ENCODE measurements around the gene NUB1.

NUB1 gene

DNA sequence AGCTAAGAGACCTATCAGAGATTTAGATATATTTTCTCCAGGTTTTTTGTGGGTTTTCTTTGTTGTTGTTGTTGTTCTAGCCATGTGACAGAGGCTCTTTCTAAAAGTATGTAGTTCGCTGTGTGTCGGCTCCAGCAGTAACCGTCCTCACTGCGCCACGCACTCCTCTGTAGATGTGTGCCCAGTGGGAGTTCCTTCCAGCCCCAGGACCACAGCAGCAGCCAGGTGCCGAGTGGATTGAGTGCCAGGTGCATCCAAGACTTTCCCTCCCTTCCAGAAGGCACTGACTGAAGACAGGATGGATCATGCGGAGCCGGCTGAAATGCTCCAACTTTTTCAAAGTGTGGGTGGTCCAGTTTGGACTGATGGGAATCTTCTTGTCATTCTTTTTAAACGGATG, 36.4 kb downstream of the NUB1 start:
- DNase-seq: no peak

DNA sequence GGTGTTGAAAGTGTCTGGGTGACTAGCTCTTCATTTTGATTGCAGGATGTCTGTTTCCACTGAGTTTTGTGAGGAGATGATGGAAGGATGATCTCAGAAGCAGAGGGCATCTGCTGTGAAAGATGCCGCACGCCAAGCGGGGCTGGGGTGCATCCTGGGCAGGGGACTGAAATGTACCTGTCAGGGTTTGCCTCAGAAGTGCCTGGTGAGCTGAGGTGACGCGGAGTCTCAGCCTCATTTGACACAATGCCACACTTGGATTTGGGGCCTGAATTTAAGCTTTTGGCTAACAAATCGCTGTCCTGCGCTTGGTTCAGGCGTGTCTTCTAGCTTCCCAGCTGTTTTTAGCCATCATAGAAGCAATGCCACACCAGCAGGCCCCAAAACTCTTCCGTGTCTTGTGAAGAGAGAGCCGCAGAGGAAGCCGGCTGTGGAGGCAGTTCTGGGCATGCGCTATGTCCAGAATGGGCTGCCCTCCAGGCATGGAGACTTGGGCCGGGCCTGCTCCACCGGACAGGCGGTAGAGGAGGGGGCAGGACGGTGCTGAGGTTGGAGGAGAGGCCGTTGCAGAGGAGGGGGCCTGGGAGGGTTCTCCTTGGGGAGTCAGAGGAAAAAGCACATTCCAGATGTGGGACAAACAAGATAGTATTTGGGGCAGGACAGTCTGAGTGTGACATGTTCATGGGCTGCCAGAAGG, 37.0 kb downstream of the NUB1 start:
- no peak for DNase-seq

DNA sequence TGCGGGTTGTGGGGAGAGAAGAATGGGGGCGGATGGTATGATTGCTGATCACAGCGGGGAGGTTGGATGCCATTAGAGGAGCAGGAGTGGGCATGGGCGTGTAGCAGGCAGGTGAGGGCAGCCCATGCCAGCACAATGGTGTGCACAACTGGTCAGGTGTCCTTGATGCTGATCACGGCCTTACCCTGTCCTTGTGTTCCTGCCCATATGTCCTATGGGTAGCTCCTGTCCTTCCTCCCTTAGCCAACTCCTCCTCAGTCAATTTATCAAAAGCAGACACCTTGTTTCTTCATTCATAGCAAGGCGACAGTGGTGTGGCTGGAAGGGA, 37.5 kb downstream of the NUB1 start:
- no peak for DNase-seq

DNA sequence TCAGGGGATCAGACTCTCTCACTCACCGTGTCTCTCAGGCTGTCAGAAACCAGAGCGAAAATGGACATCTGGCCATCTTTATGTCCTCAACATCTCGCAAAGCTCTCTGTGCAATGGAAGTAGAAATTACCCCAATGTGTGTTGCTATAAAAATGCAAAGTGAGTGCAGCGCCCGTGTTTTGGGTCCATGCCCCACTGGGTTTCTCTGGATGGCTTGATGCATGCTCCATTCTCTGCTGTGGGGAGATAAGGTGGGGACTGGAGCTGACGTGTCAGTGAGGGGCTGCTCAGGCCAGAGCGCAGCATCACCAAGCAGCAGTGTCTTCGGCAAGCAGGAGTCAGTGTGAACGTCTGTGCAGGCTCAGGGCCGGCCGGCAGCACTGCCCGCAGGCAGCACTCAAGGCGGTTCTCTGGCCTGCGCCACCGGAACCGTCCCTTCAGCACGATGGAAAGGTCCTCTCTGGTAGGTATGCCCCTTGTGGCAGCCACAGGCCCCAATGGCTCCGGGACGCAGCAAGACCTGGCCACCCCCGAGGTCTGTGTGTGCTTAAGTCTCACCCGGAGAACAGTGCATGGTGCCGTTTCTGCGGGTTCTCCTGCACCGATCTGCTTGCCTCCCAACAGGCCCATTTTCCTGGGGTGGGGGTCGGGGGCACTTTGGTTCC, 38.1 kb downstream of the NUB1 start:
- DNase-seq: no peak

DNA sequence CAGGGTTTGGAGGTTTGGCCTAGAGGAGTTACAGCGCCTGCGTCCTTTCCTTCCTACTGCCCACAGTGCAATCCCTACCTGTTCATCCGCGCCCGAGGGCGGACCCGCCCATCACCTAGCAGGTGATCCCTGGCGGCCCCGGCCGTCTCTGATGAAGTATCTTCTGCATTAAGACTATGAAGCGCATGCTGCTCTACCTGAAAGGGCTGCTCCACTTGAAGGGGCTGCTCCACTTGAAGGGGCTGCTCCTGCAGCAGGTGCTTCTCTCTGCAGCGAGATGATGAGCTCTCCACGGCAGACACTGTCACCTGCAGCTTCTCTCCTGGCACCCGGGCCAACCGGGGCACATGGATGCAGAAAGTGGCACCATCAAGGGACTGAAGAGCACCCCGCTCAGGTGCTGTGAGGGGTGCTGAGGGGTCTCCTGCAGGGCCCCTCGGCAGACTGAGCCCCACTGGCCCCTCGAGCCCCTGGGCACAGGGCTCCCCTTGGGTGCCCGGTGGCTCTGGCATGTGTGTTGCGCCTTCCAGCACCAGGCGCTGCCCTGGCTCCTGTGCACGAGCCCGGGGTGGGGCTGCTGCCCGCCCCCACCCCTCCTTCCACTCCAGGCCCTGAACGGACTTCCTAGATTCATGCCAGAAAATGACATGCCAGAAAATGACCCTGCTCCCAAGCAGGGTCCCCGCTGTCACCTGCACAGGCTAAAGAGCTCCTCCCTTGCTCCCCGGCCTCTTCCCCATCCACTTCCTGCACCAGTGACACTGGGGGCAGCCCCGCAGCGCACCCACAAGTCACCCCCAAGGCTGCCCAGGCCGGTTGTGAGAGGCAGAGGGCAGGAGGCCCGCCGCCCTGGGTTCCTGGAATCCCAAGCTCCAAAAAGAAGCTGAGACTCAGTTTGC, 38.8 kb downstream of the NUB1 start:
- no peak for DNase-seq

DNA sequence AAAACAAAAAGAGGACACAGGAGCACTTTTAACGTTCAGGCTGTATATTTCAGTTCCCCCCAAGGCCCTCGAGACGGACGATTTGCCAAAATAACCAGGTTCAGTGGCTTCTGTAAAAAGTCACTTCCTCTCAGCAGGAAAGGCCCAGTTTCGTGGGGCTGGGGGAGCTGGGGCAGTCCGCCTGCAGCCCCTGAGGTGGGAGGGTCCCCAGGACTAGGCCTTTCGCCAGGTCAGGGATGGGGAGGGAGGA, 39.4 kb downstream of the NUB1 start:
- DNase-seq: no peak

DNA sequence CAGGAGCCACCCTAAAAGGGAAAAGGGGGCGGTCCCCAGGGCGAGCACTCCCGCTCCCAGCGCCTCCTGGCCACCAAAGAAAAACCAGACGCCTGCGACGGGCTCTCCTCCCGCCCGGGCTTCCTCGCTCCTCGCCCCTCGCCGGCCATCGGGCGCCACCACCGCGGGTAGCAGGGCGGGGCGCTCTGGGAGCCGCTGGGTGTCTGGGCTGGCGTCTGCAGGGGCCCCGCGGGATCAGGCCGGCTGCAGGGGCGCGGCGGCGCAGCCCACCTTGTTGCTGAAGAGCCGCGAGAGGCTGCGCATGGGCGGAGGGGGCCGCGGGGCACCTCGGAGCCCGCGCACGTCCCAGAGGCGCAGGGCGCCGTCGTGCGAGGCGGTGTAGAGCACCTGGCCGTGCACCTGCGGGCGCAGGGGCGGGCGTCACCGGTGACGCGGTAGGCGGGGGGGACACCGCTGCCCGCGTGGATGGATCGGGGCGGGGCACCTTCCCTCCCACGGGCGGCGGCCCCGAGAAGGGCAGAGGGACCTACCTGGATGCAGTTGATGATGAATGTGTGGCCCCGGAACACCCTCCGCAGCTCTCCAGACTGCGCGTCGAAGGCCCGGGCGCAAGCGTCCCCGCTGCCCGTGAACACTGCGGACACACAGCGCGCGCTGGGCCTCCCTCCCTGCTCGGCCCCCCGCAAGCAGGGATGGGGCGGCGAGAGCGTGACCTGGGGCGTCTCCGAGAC, 39.9 kb downstream of the NUB1 start:
- no peak for DNase-seq

DNA sequence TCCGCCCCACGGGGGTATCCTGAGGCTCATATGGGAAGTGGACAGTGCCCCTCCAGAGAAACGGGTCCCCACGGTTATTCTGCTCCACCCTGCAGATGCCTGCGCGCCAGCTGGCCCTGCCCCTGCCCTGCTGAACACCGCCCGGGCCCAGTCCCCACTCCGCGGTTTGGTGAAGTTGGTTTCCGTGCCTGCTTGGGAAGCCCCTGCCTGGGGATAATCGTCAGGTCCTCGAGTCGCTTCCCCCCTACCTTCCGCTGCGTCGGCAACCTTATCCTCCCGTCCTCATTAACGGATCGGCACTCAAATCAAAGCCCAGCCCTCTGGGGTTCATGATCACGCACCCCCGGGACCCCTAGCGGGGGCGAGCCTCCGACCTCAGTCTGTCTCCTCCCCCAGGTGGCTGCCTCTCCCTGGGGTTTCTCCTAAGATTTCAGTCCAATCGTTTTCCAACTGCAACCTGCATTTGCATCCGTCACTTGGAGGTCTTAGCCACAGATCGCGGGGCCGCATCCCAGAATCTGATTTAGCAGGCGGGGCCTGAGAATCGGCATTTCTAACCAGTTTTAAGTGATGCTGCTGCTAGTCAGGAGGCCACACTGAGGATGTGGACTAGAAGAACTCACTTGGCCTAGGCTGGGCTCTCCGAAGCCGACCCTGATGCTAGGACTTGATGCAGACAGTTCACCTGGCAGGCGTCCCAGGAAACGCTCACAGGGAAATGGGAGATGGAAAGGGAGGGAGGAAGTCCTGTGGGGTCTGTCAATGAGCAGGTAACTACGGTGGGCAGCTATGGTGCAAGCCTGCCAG, 40.7 kb downstream of the NUB1 start:
- DNase-seq: no peak

DNA sequence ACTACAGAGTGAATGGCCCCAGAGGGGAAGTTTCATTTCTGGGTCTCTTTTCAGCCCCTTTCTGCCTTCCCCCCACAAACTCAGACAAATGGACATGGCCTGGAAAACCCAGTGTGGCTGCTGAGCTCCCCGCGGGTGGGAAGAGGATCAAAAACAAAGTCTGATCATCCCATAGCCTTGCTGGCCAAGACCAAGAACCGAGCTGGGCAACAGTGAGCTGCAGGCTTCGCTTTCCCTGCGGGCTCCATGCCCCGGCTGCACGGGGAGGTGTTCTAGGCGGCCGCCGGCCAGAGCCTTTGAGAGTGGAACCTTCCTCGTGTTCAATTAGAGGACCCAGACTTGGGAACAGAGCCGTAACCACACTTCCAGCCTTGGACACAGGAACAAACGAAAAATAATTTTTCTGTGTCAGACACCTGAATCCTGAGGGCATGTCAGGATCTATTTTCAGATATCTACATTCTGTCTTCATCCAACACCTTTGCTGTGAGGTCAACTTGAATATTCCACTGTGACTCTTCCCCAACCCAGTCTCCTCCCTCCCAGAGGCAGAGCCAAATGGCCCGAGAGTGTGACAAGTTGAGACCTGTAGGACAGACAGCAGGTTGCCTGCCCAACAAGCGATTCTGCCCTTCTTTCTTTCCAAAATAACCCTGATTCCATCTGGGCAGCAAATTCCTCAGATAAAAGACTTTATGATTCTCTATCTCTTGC, 42.2 kb downstream of the NUB1 start:
- no peak for DNase-seq

DNA sequence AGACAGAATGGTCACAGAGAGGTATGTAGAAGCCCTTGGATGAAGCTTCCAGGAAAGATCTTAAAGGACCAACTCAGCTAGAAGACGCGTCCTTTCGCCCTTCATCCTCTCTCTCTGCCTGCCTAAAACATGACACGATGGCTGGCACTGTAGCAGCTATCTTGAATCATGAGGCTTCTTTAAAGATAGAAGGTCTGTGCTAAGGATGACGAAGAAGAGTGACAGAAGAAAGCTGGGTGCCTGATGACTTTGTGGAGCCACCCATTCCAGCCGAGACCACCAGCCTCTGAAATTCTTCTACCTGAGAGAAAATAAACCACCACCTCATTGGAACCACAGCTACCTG, 42.7 kb downstream of the NUB1 start:
- DNase-seq: no peak

DNA sequence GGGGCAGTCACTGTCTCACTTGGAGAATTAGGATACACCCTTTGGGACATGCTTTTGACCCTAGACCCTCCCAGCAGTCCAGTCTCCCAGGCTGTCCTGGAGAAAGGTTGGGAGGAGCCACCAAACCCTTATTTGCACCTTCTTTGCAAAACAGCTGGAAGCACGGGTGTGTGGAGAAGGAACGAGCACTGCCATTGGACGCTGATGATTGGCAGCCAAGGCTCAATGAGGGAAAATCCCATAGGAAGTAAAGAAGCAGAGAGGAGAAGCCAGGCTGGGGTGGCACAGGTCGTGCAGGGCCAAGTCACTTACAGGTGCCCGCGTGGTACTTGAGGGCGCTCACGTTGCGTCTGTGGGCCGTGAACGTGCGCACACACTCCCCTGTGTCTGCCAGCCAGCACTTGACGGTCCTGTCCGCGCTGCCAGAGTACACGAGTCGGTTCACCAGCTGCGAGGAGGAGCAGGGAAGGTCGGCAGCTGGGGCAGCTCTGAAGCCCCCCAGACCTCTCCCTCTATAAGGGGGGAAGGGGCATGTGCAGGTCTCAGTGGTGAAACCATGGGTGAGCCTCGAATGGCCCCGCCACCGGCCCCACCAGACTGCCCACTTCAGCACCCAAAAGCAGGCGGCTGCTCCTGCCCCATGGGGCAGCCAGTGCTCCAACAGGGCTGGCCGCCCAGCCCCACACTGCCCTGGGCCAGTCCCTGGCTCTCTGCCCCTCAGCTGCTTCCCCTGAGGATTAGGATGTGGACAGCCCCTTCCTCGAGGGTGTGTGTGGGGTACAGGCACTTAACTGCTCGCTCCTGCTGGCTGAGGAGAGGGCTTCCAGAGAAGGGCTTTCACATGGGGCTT, 43.4 kb downstream of the NUB1 start:
- DNase-seq: no peak

DNA sequence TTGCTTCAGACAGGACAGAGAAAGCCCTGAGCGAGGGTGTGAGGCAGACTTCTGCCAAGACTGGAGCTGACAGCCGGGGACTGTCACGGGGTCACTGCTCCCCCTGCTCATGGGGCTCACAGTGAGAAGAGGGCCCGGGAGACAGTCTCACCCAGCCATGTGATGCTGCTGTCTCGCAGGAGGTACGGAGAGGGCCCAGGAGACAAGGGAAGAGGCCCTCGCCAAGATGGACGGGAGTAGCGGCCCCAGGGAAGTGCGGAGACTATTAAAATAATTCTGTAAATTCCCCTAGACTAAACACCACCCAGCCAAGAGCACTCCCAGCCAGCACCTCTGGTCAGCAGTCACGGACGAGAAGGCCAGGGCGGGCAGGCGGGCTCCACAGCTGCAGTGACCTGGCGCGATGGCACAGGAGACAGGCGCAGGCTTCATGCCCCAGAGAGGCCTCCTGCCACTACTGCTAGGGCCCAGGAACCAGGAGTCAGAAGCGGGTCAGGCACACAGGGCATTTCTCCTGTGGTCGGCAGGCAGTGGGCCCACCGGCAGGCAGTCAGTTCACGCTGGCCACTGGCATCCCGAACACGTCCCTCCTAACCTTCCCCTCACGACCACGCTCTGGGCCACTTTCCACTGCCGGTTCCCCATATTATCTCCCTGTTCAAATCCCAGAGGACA, 44.2 kb downstream of the NUB1 start:
- no peak for DNase-seq

DNA sequence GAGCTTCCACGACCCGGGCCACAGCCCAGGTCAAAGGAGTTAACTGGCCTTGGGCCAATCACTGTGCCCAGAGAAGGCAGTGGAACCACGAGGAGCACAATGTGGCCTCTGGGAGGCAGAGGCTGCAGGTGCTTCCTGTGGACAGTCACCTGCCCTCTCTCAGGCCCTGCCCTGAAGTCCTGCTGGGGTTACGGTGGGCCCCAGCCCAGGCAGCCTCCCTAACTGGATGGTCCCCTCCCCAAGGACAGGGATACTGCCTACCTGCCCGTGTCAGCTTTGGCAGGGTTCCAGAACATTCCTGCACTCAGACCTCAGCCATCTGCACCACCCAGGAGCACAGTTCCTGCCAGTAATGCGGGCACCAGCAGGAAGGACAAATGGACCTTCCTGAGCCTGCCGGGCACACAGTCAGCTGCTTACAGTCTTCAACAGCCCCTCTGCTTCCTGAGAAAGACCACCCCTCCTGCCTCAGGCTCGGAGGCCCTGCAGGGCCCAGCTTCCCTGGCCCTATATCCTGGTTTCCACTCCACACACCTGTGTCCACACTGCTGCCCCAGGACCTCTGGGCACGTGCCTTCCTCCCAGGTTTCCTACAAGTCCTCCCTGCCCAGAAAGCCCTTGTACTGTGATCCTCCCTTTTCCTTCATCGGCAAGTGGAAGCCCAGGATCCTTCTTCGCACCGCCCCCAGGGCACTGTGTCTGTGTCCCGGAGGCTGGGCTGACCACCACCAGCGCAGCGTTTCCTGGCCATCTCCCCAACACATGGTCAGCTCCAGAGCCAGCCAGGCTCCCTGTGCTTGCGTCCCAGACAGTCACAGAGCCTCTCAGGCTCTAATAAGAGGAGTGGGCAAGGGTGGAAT, 44.9 kb downstream of the NUB1 start:
- DNase-seq: no peak

DNA sequence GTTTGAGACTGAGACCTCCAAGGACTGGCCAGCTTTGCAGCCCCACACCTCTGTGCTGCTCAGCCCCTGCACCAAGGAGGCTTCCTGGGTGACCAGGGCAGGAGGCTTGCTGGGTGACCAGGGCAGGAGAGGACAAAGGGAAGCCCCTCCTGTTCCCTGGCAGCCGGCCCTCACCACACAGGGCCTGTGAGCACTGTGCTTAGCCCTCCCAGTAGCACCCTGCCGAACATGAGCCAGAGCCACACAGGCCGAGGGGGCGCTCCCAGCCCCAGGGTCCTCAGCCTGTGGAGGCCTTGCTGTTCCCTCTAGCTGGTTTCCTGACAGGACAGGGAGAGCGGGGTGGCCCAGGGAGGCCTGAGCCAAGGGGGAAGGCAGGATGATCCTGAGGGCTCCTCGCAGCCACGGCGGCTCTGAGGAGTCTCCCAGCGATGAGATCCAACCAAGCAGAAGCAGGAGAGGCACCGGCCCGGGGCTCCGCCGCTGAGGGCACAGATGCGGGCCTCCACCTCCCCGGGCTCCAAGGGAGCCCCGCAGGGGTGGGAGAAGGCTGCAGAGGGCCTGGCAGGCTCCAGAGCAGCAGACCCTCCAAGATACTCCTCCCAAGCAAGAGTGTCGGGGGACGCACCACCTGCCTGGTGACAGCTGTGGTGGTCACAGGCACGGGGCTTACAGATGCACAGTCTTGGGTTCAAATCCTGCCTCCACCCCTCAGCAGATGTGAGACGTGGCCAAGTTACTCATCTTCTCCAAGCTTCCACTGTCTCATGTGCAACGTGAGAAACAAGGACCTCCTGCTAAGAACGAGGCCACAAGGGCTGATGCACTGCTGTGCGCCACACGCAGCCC, 45.8 kb downstream of the NUB1 start:
- no peak for DNase-seq

DNA sequence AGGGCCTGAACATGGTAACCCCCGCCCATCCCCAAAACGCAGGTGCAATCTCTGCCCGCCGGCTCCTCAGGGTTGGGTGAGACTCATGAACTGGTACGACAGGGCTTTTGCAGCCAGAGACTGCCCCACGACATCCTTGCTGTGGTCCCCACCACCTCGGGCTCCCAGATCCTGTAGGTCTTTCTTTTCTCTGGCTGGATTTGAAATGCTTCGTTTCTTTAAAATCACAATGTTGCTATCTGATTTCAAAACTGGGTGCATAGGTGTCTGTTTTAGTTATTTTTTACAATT, 46.3 kb downstream of the NUB1 start:
- no peak for DNase-seq

DNA sequence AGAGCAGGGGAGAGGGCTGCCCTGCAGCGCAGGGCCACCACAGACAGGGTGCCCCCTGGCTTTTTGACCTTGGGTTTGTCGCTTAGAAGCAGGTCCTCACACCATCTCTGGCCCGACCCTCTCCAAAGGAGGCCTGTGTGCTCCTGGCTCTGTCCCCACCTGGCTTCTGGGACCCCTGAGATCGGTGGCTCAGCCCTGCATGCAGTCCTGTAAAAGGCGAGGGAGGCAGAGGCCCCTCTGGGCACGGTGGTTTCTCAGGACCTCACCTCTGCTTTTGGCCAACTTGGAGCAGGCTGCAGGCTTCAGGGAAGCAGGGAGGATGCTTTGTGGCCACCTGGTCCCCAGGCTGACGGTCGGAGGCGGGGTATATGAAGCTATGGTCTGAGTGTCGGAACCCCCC, 46.8 kb downstream of the NUB1 start:
- no peak for DNase-seq

DNA sequence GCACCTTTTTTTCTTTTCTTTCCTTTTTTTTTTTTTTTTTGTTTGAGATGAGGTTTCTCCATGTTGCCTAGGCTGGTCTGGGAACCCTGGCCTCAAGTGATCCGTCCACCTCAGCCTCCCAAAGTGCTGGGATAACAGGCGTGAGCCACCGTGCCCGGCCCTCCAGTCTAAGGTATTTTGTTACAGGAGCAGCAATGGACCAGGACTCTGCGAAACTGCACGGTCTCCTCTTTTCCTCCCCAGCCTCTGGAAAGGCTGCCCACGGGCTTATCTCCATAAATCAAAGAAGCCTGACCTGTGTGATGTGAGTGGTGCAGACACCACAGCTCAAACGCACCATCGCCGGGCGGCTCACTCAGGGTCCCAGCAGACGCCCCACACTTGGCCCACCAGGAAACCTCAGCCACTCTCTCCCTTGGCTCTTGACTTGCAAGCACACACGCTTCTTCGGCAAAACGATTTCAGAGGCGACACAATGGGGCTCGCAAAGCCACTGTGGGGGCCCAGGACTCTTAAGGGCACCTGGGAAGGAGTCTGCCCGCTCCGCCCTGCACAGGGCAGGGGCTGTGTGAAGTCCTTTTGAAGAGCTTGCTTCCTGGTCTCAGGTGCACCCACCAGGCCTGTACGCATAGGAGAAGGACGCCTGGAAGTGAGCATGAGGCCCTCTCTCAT, 47.6 kb downstream of the NUB1 start:
- DNase-seq: no peak
